IMR-90 (cell line): ENCODE results near the gene TWSG1.

ENCODE experiments used
- CEBPB ChIP-seq: IDR thresholded peaks from 2 replicates; pipeline ENCODE4 v1.6.1; 2012; ENCODE audit warnings: low read depth, low read length, improper control_type of control experiment
- MXI1 ChIP-seq: IDR thresholded peaks from 2 replicates; pipeline ENCODE4 v1.6.1; 2012; ENCODE audit warnings: low read depth, mild to moderate bottlenecking, low read length, moderate library complexity, borderline replicate concordance
- POLR2A ChIP-seq: IDR thresholded peaks from 2 replicates; pipeline ENCODE4 v1.6.1; 2012; ENCODE audit warnings: mild to moderate bottlenecking, low read depth, low read length
- RAD21 ChIP-seq: IDR thresholded peaks from 2 replicates; pipeline ENCODE4 v1.6.1; 2012; ENCODE audit warnings: low read length, improper control_type of control experiment
- RCOR1 ChIP-seq: IDR thresholded peaks from 2 replicates; pipeline ENCODE4 v1.6.1; 2012; ENCODE audit warnings: mild to moderate bottlenecking, low read length, improper control_type of control experiment; ENCODE audit not compliant: insufficient replicate concordance
- SMC3 ChIP-seq: fragments of 150-350 bp; IDR thresholded peaks from 2 replicates; pipeline ENCODE4 v1.6.1; 2016; ENCODE audit warnings: low read depth, mild to moderate bottlenecking, antibody characterized with exemption, low read length, moderate library complexity
- TF ChIP-seq, protein P1 (sequence below): conservative IDR thresholded peaks from 2 replicates; pipeline ENCODE4 v1.5.1; 2012; ENCODE audit warnings: mild to moderate bottlenecking, low read depth, low read length, improper control_type of control experiment
- TF ChIP-seq, protein P2 (sequence below): fragments of 150-350 bp; IDR thresholded peaks from 2 replicates; pipeline ENCODE4 v1.6.1; 2017; ENCODE audit warnings: mild to moderate bottlenecking, antibody characterized with exemption, low read length, low read depth

DNA sequence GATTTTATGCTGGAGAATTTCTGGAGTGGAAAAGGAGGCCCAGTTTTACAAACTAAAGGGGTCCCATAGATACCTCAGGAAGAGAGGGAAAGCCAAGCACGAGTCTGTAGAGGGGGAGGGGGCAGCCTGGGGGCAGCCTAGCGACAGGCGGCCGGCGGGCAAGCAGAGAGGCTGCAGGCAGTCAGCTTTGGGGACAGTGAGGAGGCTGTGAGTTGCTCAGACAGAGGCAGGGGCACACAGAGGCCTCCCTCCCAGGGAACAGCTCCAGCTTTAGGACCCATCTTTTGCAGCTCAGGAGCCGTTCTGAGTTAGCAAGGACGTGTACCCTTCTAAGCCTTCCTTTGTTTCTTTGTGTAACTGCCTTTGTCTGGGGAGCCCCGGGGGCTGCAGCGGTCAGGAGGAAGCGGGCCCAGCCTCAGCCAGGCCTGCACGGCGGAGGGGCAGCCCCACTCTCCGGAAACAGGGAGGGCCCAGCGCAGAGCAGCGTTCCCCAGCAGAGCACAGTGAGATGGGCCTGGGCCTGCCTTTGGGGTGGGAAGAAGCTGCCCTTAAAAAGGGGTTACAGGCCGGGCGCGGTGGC, 99.6 kb downstream of the TWSG1 start:
- TF ChIP-seq, protein P1, sequence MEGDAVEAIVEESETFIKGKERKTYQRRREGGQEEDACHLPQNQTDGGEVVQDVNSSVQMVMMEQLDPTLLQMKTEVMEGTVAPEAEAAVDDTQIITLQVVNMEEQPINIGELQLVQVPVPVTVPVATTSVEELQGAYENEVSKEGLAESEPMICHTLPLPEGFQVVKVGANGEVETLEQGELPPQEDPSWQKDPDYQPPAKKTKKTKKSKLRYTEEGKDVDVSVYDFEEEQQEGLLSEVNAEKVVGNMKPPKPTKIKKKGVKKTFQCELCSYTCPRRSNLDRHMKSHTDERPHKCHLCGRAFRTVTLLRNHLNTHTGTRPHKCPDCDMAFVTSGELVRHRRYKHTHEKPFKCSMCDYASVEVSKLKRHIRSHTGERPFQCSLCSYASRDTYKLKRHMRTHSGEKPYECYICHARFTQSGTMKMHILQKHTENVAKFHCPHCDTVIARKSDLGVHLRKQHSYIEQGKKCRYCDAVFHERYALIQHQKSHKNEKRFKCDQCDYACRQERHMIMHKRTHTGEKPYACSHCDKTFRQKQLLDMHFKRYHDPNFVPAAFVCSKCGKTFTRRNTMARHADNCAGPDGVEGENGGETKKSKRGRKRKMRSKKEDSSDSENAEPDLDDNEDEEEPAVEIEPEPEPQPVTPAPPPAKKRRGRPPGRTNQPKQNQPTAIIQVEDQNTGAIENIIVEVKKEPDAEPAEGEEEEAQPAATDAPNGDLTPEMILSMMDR = no peak
- TF ChIP-seq, protein P2, sequence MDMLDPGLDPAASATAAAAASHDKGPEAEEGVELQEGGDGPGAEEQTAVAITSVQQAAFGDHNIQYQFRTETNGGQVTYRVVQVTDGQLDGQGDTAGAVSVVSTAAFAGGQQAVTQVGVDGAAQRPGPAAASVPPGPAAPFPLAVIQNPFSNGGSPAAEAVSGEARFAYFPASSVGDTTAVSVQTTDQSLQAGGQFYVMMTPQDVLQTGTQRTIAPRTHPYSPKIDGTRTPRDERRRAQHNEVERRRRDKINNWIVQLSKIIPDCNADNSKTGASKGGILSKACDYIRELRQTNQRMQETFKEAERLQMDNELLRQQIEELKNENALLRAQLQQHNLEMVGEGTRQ = no peak
- TF ChIP-seq POLR2A (no peak), MXI1 (no peak), RAD21 (no peak), SMC3 (no peak), CEBPB (no peak), RCOR1 (no peak)
